CD14-positive monocyte (primary cell): Measurements from ENCODE around the gene LCOR. TPM values are rescaled to one million over a fixed set of nuclear protein-coding genes. Genes with fewer than 3 reads are reported as not detected.

Experiments used
- DNase-seq, 3 donors: peaks; one replicate each; pipeline ENCODE4 v3.0.0-alpha.2; 2011 to 2022
- H2AFZ ChIP-seq: 2 replicates; pipeline ENCODE4 v1.6.0; 2012; ENCODE audit warnings: mild to moderate bottlenecking, low read depth, low read length, inconsistent platforms; ENCODE audit not compliant: insufficient read depth, poor library complexity, severe bottlenecking
- H3K27ac ChIP-seq, 2 donors: 1 replicate in 1 of 2; 2 replicates in 1 of 2; pipeline ENCODE4 v1.5.1; 2012 to 2013; ENCODE audit warnings: low read length in 2 of 2, control low read depth in 1 of 2, inconsistent platforms in 1 of 2, low read depth in 1 of 2, mild to moderate bottlenecking in 1 of 2
- H3K27me3 ChIP-seq, 2 donors: one replicate each; pipeline versions ENCODE4 v1.6.0 to v1.6.1; 2011 to 2013; ENCODE audit warnings: low read length in 2 of 2; ENCODE audit not compliant: control insufficient read depth in 2 of 2, insufficient read depth in 2 of 2
- H3K36me3 ChIP-seq, 2 donors: replicated peaks in 1 of 2; 1 replicate in 1 of 2; 2 replicates in 1 of 2; pipeline versions ENCODE4 v1.5.1 to v1.6.1; 2012 to 2013; ENCODE audit warnings: low read length in 2 of 2, control low read depth in 1 of 2, inconsistent platforms in 1 of 2, mild to moderate bottlenecking in 1 of 2; ENCODE audit not compliant: insufficient read depth in 2 of 2, control insufficient read depth in 1 of 2
- H3K4me1 ChIP-seq, 2 donors: 1 replicate in 1 of 2; 2 replicates in 1 of 2; pipeline versions ENCODE4 v1.5.1 to v1.6.1; 2012 to 2013; ENCODE audit warnings: low read length in 2 of 2, control low read depth in 1 of 2, inconsistent platforms in 1 of 2, mild to moderate bottlenecking in 1 of 2, moderate library complexity in 1 of 2; ENCODE audit not compliant: insufficient read depth in 2 of 2, control insufficient read depth in 1 of 2
- H3K4me2 ChIP-seq: replicated peaks from 2 replicates; pipeline ENCODE3; 2012; ENCODE audit warnings: low read length, moderate library complexity, mild to moderate bottlenecking; ENCODE audit not compliant: poor library complexity, severe bottlenecking; ENCODE audit errors: extremely low read depth
- H3K4me3 ChIP-seq, 3 experiments: fragments of 200-600 bp in 1 of 3; sonication (generic) in 1 of 3; replicated peaks in 1 of 3; 1 replicate in 2 of 3; 2 replicates in 1 of 3; pipeline ENCODE4 v1.5.1; 2011 to 2013; ENCODE audit warnings: low read length in 3 of 3, mild to moderate bottlenecking in 3 of 3, control low read depth in 2 of 3, low read depth in 2 of 3, inconsistent platforms in 1 of 3, moderate library complexity in 1 of 3
- H3K79me2 ChIP-seq: 2 replicates; pipeline ENCODE4 v1.6.0; 2012; ENCODE audit warnings: mild to moderate bottlenecking, control low read depth, inconsistent platforms, low read length, moderate library complexity; ENCODE audit not compliant: insufficient read depth
- H3K9ac ChIP-seq: 2 replicates; pipeline ENCODE4 v1.6.0; 2017; ENCODE audit warnings: low read length, mild to moderate bottlenecking; ENCODE audit not compliant: insufficient read depth, poor library complexity, severe bottlenecking
- H3K9me3 ChIP-seq, 2 donors: replicated peaks in 1 of 2; 1 replicate in 1 of 2; 2 replicates in 1 of 2; pipeline versions ENCODE4 v1.5.1 to v1.6.1; 2012 to 2013; ENCODE audit warnings: low read length in 2 of 2, control low read depth in 1 of 2; ENCODE audit not compliant: control insufficient read depth in 1 of 2, insufficient read depth in 1 of 2
- H4K20me1 ChIP-seq: 2 replicates; pipeline ENCODE4 v1.6.0; 2012; ENCODE audit warnings: mild to moderate bottlenecking, low read length, control low read depth, moderate library complexity; ENCODE audit not compliant: insufficient read depth
- H3K27ac Mint-ChIP-seq, 7 donors: one replicate each; pipeline ENCODE4 v1.8.0; 2020; ENCODE audit warnings: mild to moderate bottlenecking in 7 of 7, mixed read lengths in 7 of 7, moderate library complexity in 6 of 7, inconsistent platforms in 2 of 7
- H3K27me3 Mint-ChIP-seq, 3 donors: one replicate each; pipeline ENCODE4 v1.8.0; 2021 to 2022; ENCODE audit warnings: low read depth in 3 of 3, mild to moderate bottlenecking in 3 of 3, mixed read lengths in 3 of 3, moderate library complexity in 3 of 3, inconsistent platforms in 1 of 3
- H3K36me3 Mint-ChIP-seq, 2 donors: one replicate each; pipeline ENCODE4 v1.8.0; 2020; ENCODE audit warnings: mixed read lengths in 2 of 2, inconsistent platforms in 1 of 2, mild to moderate bottlenecking in 1 of 2
- H3K4me1 Mint-ChIP-seq: one replicate; pipeline ENCODE4 v1.8.0; 2020; ENCODE audit warnings: mild to moderate bottlenecking, mixed read lengths
- H3K4me3 Mint-ChIP-seq, 2 donors: one replicate each; pipeline ENCODE4 v1.8.0; 2020; ENCODE audit warnings: mild to moderate bottlenecking in 2 of 2, mixed read lengths in 2 of 2, moderate library complexity in 1 of 2
- H3K9me3 Mint-ChIP-seq, 7 donors: one replicate each; pipeline ENCODE4 v1.8.0; 2020 to 2022; ENCODE audit warnings: mixed read lengths in 7 of 7, mild to moderate bottlenecking in 6 of 7, moderate library complexity in 6 of 7, inconsistent platforms in 2 of 7
- WGBS: methylation state at CpG from one replicate; pipeline ENCODE4 v1.1.5; 2013; ENCODE audit warnings: missing lambda C conversion rate; ENCODE audit not compliant: insufficient coverage; 5-methylcytosine and 5-hydroxymethylcytosine counted together
- intact Hi-C, 2 donors: fragments of 100-400 bp; cut with micrococcal nuclease; formaldehyde crosslinking; loops; one replicate each; pipeline versions ENCODE4 v1.15.0 to v1.15.1; 2023
- polyA plus RNA-seq, 3 donors: library from polyadenylated mRNA; depleted of rRNA in 1 of 3; unstranded in 2 of 3; stranded (reverse) in 1 of 3; fragments of 300-500 nt in 2 of 3; fragments of >200 nt in 1 of 3; fragmentation: Illumina TruSeq in 2 of 3; gene quantifications; 1 replicate in 2 of 3; 2 replicates in 1 of 3; pipeline ENCODE4 v1.2.3, GENCODE V29; 2012 to 2021
- TF ChIP-seq, protein P1 (sequence below): fragments of 200-600 bp; IDR thresholded peaks from one replicate; pipeline ENCODE4 v1.8.0; 2022; ENCODE audit warnings: antibody characterized with exemption, mild to moderate bottlenecking

LCOR gene
- polyA plus RNA-seq, 3 donors, result 5.7 to 11.8 (median 10.0) TPM

DNA sequence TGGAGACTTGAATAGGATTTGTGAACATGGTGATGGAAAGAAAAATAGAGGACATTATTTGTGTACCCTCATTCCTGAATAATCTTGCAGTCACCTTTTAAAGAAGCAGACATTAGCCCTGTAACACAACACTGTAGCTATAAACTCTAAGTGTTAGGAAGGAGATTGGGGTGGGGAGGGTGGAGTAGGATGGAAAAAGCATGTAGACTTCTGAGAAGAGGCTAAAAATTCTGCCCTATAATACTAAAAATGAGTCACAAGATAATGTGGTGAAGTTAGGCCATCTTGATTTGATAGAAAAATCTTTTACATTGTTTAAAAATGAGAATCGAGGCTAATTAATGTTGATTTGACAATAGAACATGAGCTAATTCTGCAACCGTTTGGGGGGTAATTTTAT lies 128.8 kb downstream of the LCOR start:
- no peaks in the 10 kb centered on the region for H3K27me3 ChIP-seq
- no peak overlapping the region for H3K9ac ChIP-seq
- H3K27ac Mint-ChIP-seq, result no peak overlapping the region
- TF ChIP-seq, protein P1, sequence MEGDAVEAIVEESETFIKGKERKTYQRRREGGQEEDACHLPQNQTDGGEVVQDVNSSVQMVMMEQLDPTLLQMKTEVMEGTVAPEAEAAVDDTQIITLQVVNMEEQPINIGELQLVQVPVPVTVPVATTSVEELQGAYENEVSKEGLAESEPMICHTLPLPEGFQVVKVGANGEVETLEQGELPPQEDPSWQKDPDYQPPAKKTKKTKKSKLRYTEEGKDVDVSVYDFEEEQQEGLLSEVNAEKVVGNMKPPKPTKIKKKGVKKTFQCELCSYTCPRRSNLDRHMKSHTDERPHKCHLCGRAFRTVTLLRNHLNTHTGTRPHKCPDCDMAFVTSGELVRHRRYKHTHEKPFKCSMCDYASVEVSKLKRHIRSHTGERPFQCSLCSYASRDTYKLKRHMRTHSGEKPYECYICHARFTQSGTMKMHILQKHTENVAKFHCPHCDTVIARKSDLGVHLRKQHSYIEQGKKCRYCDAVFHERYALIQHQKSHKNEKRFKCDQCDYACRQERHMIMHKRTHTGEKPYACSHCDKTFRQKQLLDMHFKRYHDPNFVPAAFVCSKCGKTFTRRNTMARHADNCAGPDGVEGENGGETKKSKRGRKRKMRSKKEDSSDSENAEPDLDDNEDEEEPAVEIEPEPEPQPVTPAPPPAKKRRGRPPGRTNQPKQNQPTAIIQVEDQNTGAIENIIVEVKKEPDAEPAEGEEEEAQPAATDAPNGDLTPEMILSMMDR, result no peak
- H3K4me3 Mint-ChIP-seq, result no peak overlapping the region
- no peaks in the 10 kb centered on the region for H3K4me1 Mint-ChIP-seq
- no peaks in the 10 kb centered on the region for H3K9me3 Mint-ChIP-seq
- H3K4me3 ChIP-seq, result no peak overlapping the region
- intact Hi-C loops, result no loop called here
- H3K9me3 ChIP-seq, result no peaks in the 10 kb centered on the region
- H3K27ac ChIP-seq, result no peak overlapping the region
- no peak for DNase-seq
- no peak overlapping the region for H3K4me2 ChIP-seq
- no peaks in the 10 kb centered on the region for H3K4me1 ChIP-seq
- peaks cover 26 to 63% of the 10 kb centered on the region in 2 donors for H3K36me3 ChIP-seq
- no peaks in the 10 kb centered on the region for H3K79me2 ChIP-seq
- no peak overlapping the region for H2AFZ ChIP-seq
- no peaks in the 10 kb centered on the region for H3K27me3 Mint-ChIP-seq
- no CpG with 5 or more reads among the region's 2 CpGs for WGBS
- H4K20me1 ChIP-seq, result peaks cover 29% of the 10 kb centered on the region
- peaks cover 26 to 37% of the 10 kb centered on the region in 2 donors for H3K36me3 Mint-ChIP-seq

- TF ChIP-seq, protein P1, result no peak
- no CpG with 5 or more reads among the region's 2 CpGs for WGBS
- H3K27ac Mint-ChIP-seq, result no peak overlapping the region
- no peaks in the 10 kb centered on the region for H3K9me3 ChIP-seq
- peaks cover 7 to 28% of the 10 kb centered on the region in 2 donors for H3K36me3 Mint-ChIP-seq
- peaks cover 9 to 36% of the 10 kb centered on the region in 2 donors for H3K36me3 ChIP-seq
- DNase-seq, result no peak
- no peak overlapping the region for H3K4me3 Mint-ChIP-seq
- no peaks in the 10 kb centered on the region for H3K4me1 ChIP-seq
- H3K4me3 ChIP-seq, result no peak overlapping the region
- H2AFZ ChIP-seq, result no peak overlapping the region
- intact Hi-C loops, result no loop called here
- H3K4me1 Mint-ChIP-seq, result no peaks in the 10 kb centered on the region
- H3K27me3 Mint-ChIP-seq, result no peaks in the 10 kb centered on the region
- H3K79me2 ChIP-seq, result no peaks in the 10 kb centered on the region
- H3K27ac ChIP-seq, result no peak overlapping the region
- peaks cover 8% of the 10 kb centered on the region for H4K20me1 ChIP-seq
- no peak overlapping the region for H3K9ac ChIP-seq
- H3K27me3 ChIP-seq, result no peaks in the 10 kb centered on the region
- no peaks in the 10 kb centered on the region for H3K9me3 Mint-ChIP-seq
- no peak overlapping the region for H3K4me2 ChIP-seq
Measured at GRCh38 chr10:96964131-96964530, 132.0 kb downstream of the LCOR start.
